ENCODE data around the gene ANKZF1. TPM values are rescaled to one million over a fixed set of nuclear protein-coding genes. Genes with fewer than 3 reads are reported as not detected.
A peak's percentile ranks its signal among the peaks of the same experiment; 100 is the strongest.

ANKZF1 gene
- total RNA-seq, 1 donor from 2014 or later: 65.9 TPM

- Mint-ChIP-seq H3K27me3 (ENCODE audit: insufficient read depth, low read depth) (peaks cover 20% of the 10 kb centered on the region), H3K36me3 (no peaks in the 10 kb centered on the region), H3K4me3 (no peak overlapping the region), H3K4me1 (no peaks in the 10 kb centered on the region), H3K9me3 (no peaks in the 10 kb centered on the region), H3K27ac (no peak overlapping the region)
- Histone ChIP-seq H3K4me2 (no peak overlapping the region), H4K20me1 (ENCODE audit: low read depth) (no peaks in the 10 kb centered on the region), H3K4me1 (peaks cover 4% of the 10 kb centered on the region), H3K79me2 (ENCODE audit: low read depth) (no peaks in the 10 kb centered on the region), H3F3A (ENCODE audit: low read depth) (no peaks in the 10 kb centered on the region), H3K36me3 (no peaks in the 10 kb centered on the region), H3K27me3 (peaks cover 12% of the 10 kb centered on the region), H2AFZ (replicated peaks) (no peak overlapping the region), H3K9me3 (ENCODE audit: low read depth) (no peaks in the 10 kb centered on the region), H3K27ac (no peak overlapping the region), H3K4me3 (no peak overlapping the region), H3K9ac (no peak overlapping the region)
- DNase-seq (ENCODE audit: low spot score): no peak
- no peak for TF ChIP-seq CTCF (IDR thresholded peaks at IDR 0.05)
- TF ChIP-seq EZH2 (IDR thresholded peaks at IDR 0.05): no peak
- no peak for TF ChIP-seq EZH2phosphoT487 (IDR thresholded peaks at IDR 0.05)
Observed at GRCh38 chr2:219266886-219267285, 37.3 kb downstream of the ANKZF1 start.

- peaks cover 8% of the 10 kb centered on the region for H3K27me3 ChIP-seq
- no peak overlapping the region for H3K9ac ChIP-seq
- no peaks in the 10 kb centered on the region for H3K36me3 Mint-ChIP-seq
- H2AFZ ChIP-seq (replicated peaks): no peak overlapping the region
- peaks cover 4% of the 10 kb centered on the region for H3K4me1 ChIP-seq
- H3K27ac ChIP-seq: no peak overlapping the region
- H3K36me3 ChIP-seq: no peaks in the 10 kb centered on the region
- no peaks in the 10 kb centered on the region for H3F3A ChIP-seq (ENCODE audit: low read depth)
- H3K9me3 Mint-ChIP-seq: no peaks in the 10 kb centered on the region
- no peak overlapping the region for H3K27ac Mint-ChIP-seq
- H3K27me3 Mint-ChIP-seq (ENCODE audit: insufficient read depth, low read depth): peaks cover 18% of the 10 kb centered on the region
- H3K4me2 ChIP-seq: no peak overlapping the region
- H3K9me3 ChIP-seq (ENCODE audit: low read depth): no peaks in the 10 kb centered on the region
- no peaks in the 10 kb centered on the region for H4K20me1 ChIP-seq (ENCODE audit: low read depth)
- no peaks in the 10 kb centered on the region for H3K4me1 Mint-ChIP-seq
- TF ChIP-seq EZH2phosphoT487 (IDR thresholded peaks at IDR 0.05): no peak
- no peak for TF ChIP-seq CTCF (IDR thresholded peaks at IDR 0.05)
- TF ChIP-seq EZH2 (IDR thresholded peaks at IDR 0.05): no peak
- DNase-seq (ENCODE audit: low spot score): no peak
- no peak overlapping the region for H3K4me3 Mint-ChIP-seq
- no peaks in the 10 kb centered on the region for H3K79me2 ChIP-seq (ENCODE audit: low read depth)
- no peak overlapping the region for H3K4me3 ChIP-seq
Observed at GRCh38 chr2:219268294-219268693, 38.7 kb downstream of the ANKZF1 start.

- no peak for DNase-seq (ENCODE audit: low spot score)
- Mint-ChIP-seq H3K4me3 (peak overlapping the region; percentile 5), H3K4me1 (peaks cover 2% of the 10 kb centered on the region), H3K27ac (no peak overlapping the region), H3K9me3 (no peaks in the 10 kb centered on the region), H3K27me3 (ENCODE audit: insufficient read depth, low read depth) (peaks cover 23% of the 10 kb centered on the region), H3K36me3 (no peaks in the 10 kb centered on the region)
- H3K9ac ChIP-seq: no peak overlapping the region
- H3K27ac ChIP-seq: no peak overlapping the region
- no peak for TF ChIP-seq CTCF (IDR thresholded peaks at IDR 0.05)
- TF ChIP-seq EZH2phosphoT487 (IDR thresholded peaks at IDR 0.05): no peak
- TF ChIP-seq EZH2 (IDR thresholded peaks at IDR 0.05): no peak
- no peaks in the 10 kb centered on the region for H4K20me1 ChIP-seq (ENCODE audit: low read depth)
- no peak overlapping the region for H3K4me2 ChIP-seq
- H3K36me3 ChIP-seq: no peaks in the 10 kb centered on the region
- peaks cover 8% of the 10 kb centered on the region for H3K27me3 ChIP-seq
- no peaks in the 10 kb centered on the region for H3F3A ChIP-seq (ENCODE audit: low read depth)
- peaks cover 4% of the 10 kb centered on the region for H3K4me1 ChIP-seq
- H3K4me3 ChIP-seq: no peak overlapping the region
- no peaks in the 10 kb centered on the region for H3K79me2 ChIP-seq (ENCODE audit: low read depth)
- H3K9me3 ChIP-seq (ENCODE audit: low read depth): no peaks in the 10 kb centered on the region
- no peak overlapping the region for H2AFZ ChIP-seq (replicated peaks)
Observed at GRCh38 chr2:219269362-219270054, 39.9 kb downstream of the ANKZF1 start.
